ENCODE measurements around the gene SV2C. TPM values are rescaled to one million over a fixed set of nuclear protein-coding genes. Genes with fewer than 3 reads are reported as not detected.

The SV2C gene
- total and polyA plus RNA-seq, 4 donors, result under 0.01 to 0.04 (median 0.03) TPM; not detected in 1

GRCh38 chr5:76371960-76372322 is 288.8 kb downstream of the SV2C start:
- peak in 1 of 2 donors; percentile 16 for TF ChIP-seq RXRA (IDR thresholded peaks at IDR 0.05)
- no peak for TF ChIP-seq GABPA (IDR thresholded peaks at IDR 0.05 in 1 of 2, conservative IDR thresholded peaks at IDR 0.05 in 1 of 2)
- Histone ChIP-seq H3K36me3 (ENCODE audit: control insufficient read depth in 4 of 4, insufficient read depth in 3 of 4, low read depth in 1 of 4, low read length in 3 of 4) (no peaks in the 10 kb centered on the region), H3K9ac (ENCODE audit: low read depth in 1 of 2, low read length in 2 of 2) (no peak overlapping the region), H3K27ac (ENCODE audit: low read depth in 1 of 2, low read length in 2 of 2) (no peak overlapping the region), H3K4me1 (ENCODE audit: control insufficient read depth in 4 of 4, insufficient read depth in 4 of 4, low read length in 3 of 4) (peaks cover 2 to 8% (median 6%) of the 10 kb centered on the region in 4 donors), H3K4me3 (ENCODE audit: low read depth in 1 of 3, low read length in 3 of 3) (no peak overlapping the region), H3K9me3 (ENCODE audit: control insufficient read depth in 4 of 4, low read length in 3 of 4) (no peaks in the 10 kb centered on the region), H3K27me3 (ENCODE audit: control insufficient read depth in 4 of 4, insufficient read depth in 4 of 4, low read length in 3 of 4) (no peaks in the 10 kb centered on the region)
- 14% methylated on average over 2 of the region's 2 CpGs for WGBS
- DNase-seq (ENCODE audit: low spot score), result no peak

DNA sequence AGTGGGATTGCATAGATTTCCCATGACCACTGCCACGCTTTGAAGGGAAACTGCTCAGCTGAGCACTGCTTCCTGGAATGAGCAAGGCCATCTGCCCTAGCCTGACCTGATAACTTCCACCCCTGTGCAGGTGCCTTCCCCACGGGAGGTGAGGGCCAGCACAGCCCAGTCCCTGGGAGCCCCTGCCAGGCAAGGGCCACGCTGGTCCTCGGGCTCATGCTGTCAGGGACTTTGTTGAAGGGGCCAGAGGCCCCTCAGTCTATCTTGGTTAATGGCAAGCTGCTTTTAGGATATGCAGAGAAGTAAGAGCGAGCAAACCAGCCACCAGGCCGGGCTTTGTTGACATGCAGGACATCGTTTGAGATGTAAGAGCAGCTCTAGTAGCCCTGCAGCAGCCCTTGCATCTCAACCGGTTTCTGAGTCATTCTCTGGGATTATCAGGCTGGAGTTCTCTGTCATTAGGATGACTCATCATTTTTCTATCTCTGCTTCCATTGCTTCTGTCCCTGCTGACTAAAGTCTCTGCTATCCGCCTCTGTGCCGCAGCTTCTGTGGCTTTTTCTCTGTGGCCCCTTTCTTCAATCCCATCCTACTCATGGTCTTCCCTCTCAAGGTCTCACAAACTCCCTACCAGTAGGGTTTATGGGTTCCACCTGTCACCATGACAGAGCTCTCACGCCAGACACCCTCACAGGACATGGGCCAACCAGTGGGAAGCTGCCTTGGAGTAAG is 289.3 kb downstream of the SV2C start:
- no peak for TF ChIP-seq FOXA2 (IDR thresholded peaks at IDR 0.05)
- TF ChIP-seq CTCF (IDR thresholded peaks at IDR 0.05; ENCODE audit: low read depth, low read length, missing input control), result no peak
- peak; percentile 62 for DNase-seq (ENCODE audit: low spot score)
- no peak overlapping the region for H3K4me3 ChIP-seq (ENCODE audit: low read depth in 1 of 3, low read length in 3 of 3)
- H3K36me3 ChIP-seq (ENCODE audit: control insufficient read depth in 4 of 4, insufficient read depth in 3 of 4, low read depth in 1 of 4, low read length in 3 of 4), result no peaks in the 10 kb centered on the region
- H3K9me3 ChIP-seq (ENCODE audit: control insufficient read depth in 4 of 4, low read length in 3 of 4), result no peaks in the 10 kb centered on the region
- H3K9ac ChIP-seq (ENCODE audit: low read depth in 1 of 2, low read length in 2 of 2), result no peak overlapping the region
- peaks cover 2 to 8% (median 6%) of the 10 kb centered on the region in 4 donors for H3K4me1 ChIP-seq (ENCODE audit: control insufficient read depth in 4 of 4, insufficient read depth in 4 of 4, low read length in 3 of 4)
- H3K27me3 ChIP-seq (ENCODE audit: control insufficient read depth in 4 of 4, insufficient read depth in 4 of 4, low read length in 3 of 4), result no peaks in the 10 kb centered on the region
- no peak overlapping the region for H3K27ac ChIP-seq (ENCODE audit: low read depth in 1 of 2, low read length in 2 of 2)
- 81% methylated on average over 11 of the region's 11 CpGs for WGBS

DNA sequence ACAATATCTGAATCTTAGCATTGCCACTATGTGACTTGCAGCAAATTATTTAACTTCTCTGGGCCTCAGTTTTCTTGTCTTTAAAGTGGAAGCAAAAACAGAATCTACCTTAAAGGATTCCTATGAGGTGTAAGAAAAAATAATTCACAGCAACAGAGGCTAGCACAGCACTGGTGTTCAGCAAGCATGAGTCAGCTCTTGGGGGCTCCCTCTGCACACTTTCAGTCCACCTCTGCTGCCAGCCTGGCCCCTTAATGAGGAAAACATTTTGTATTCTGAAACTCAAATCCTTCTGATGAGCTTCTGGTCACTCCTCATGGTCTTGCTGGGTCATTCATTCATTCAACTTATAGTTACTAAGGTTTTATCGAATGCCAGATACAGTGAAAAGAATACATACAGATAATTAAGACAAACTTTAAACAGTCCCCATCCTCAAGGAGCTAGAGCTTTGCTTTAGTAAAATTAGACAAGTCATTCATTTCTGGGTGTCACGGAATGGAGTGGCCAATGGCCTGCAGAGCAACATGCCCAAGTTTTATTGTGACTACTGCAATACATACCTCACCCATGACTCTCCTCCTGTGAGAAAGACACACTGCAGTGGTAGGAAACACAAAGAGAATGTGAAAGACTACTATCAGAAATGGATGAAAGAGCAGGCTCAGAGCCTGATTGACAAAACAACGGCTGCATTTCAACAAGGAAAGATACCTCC is 293.1 kb downstream of the SV2C start:
- Histone ChIP-seq H3K36me3 (ENCODE audit: control insufficient read depth in 4 of 4, insufficient read depth in 3 of 4, low read depth in 1 of 4, low read length in 3 of 4) (no peaks in the 10 kb centered on the region), H3K9ac (ENCODE audit: low read depth in 1 of 2, low read length in 2 of 2) (no peak overlapping the region), H3K4me3 (ENCODE audit: low read depth in 1 of 3, low read length in 3 of 3) (no peak overlapping the region), H3K9me3 (ENCODE audit: control insufficient read depth in 4 of 4, low read length in 3 of 4) (no peaks in the 10 kb centered on the region), H3K27me3 (ENCODE audit: control insufficient read depth in 4 of 4, insufficient read depth in 4 of 4, low read length in 3 of 4) (no peaks in the 10 kb centered on the region), H3K27ac (ENCODE audit: low read depth in 1 of 2, low read length in 2 of 2) (no peak overlapping the region), H3K4me1 (ENCODE audit: control insufficient read depth in 4 of 4, insufficient read depth in 4 of 4, low read length in 3 of 4) (peaks cover 2 to 8% (median 6%) of the 10 kb centered on the region in 4 donors)
- no peak for DNase-seq (ENCODE audit: low spot score)
- WGBS, result 96% methylated on average over 3 of the region's 3 CpGs
- TF ChIP-seq GABPA (IDR thresholded peaks at IDR 0.05 in 1 of 2, conservative IDR thresholded peaks at IDR 0.05 in 1 of 2), result no peak
- TF ChIP-seq RAD21 (IDR thresholded peaks at IDR 0.05), result no peak
- TF ChIP-seq, protein P1, sequence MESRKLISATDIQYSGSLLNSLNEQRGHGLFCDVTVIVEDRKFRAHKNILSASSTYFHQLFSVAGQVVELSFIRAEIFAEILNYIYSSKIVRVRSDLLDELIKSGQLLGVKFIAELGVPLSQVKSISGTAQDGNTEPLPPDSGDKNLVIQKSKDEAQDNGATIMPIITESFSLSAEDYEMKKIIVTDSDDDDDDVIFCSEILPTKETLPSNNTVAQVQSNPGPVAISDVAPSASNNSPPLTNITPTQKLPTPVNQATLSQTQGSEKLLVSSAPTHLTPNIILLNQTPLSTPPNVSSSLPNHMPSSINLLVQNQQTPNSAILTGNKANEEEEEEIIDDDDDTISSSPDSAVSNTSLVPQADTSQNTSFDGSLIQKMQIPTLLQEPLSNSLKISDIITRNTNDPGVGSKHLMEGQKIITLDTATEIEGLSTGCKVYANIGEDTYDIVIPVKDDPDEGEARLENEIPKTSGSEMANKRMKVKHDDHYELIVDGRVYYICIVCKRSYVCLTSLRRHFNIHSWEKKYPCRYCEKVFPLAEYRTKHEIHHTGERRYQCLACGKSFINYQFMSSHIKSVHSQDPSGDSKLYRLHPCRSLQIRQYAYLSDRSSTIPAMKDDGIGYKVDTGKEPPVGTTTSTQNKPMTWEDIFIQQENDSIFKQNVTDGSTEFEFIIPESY (IDR thresholded peaks at IDR 0.05), result no peak
- TF ChIP-seq SP1 (IDR thresholded peaks at IDR 0.05), result no peak
- no peak for TF ChIP-seq YY1 (IDR thresholded peaks at IDR 0.05)
- TF ChIP-seq HNF4G (IDR thresholded peaks at IDR 0.05), result no peak
- TF ChIP-seq ATF3 (IDR thresholded peaks at IDR 0.05), result no peak
- TF ChIP-seq CTCF (IDR thresholded peaks at IDR 0.05; ENCODE audit: low read depth, low read length, missing input control), result no peak

Data from liver (tissue), 9 donors.